Stimulated activated CD4-positive, alpha-beta T cell treated with anti-CD3 and anti-CD28 coated beads, Interleukin-2, amount 100 ng/mL, for 4 hours (primary cell): ENCODE results near the gene NDOR1.
"Not testable (repeated sequence)": the region's sequence is repeated elsewhere in the genome, so short reads cannot be mapped to it uniquely, and the experiment has no call there.

ENCODE experiments used
- DNase-seq: peaks from one replicate; pipeline ENCODE4 v3.0.0-alpha.2; 2020; ENCODE audit warnings: low read depth

NDOR1 gene

GRCh38 chr9:137244486-137245449 lies 39.3 kb downstream of the NDOR1 start:
- no peak for DNase-seq

- no peak for DNase-seq
Observed at GRCh38 chr9:137245450-137246421, 40.2 kb downstream of the NDOR1 start.

- no peak for DNase-seq
Observed at GRCh38 chr9:137247135-137247915, 41.8 kb downstream of the NDOR1 start.

- DNase-seq: no peak
Observed at GRCh38 chr9:137247916-137248175, 42.3 kb downstream of the NDOR1 start.

DNA sequence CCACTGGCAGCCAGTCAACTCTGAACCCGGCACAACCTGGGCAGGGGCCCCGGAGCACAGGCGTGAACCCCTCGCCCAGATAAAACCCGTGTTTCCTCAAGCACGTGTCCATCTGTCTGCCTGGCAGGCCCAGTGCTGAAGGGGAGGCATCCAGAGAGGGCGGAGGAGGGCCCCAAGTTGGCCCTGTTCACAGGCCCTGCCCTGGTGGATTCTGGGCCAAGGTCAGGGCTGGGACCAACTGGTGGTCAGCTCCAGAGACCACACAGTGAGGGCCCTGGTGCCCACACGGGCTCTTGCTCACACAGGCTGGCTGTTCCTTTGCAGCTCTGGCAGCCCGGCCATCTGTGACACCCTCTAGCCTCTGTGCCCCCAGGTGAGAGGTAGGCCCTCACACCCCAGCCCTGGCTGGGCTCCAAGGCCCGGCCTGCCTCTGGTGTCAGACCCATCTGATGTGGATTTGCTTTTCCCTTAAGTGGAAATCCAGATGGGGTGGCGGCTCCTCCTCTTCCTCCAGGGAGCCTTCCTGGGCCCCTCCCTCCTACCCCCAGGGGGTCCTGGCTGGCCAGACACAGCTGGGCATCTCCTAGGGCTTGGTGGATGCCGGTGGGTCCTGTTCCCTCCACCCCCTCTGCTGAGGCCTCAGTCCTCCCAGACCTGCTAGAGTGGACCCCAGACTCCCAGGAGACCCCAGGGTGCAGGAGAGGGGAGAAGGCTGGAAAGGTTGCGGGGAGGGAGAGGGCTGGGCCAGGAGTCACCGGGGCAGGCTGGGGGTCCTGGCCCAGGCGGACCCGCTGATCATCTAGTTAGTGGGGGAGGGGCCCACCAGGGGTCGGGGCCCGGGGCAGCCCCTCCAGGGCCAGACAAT lies 45.1 kb downstream of the NDOR1 start:
- DNase-seq: no peak

- DNase-seq: no peak
Observed at GRCh38 chr9:137251194-137251461, 45.6 kb downstream of the NDOR1 start, which contains the start of gene STPG3. STPG3 (plus strand) TSS chr9:137251286; CDS start chr9:137251287, 1 bp downstream.

GRCh38 chr9:137251490-137252268 lies 46.2 kb downstream of the NDOR1 start:
- DNase-seq: no peak

DNA sequence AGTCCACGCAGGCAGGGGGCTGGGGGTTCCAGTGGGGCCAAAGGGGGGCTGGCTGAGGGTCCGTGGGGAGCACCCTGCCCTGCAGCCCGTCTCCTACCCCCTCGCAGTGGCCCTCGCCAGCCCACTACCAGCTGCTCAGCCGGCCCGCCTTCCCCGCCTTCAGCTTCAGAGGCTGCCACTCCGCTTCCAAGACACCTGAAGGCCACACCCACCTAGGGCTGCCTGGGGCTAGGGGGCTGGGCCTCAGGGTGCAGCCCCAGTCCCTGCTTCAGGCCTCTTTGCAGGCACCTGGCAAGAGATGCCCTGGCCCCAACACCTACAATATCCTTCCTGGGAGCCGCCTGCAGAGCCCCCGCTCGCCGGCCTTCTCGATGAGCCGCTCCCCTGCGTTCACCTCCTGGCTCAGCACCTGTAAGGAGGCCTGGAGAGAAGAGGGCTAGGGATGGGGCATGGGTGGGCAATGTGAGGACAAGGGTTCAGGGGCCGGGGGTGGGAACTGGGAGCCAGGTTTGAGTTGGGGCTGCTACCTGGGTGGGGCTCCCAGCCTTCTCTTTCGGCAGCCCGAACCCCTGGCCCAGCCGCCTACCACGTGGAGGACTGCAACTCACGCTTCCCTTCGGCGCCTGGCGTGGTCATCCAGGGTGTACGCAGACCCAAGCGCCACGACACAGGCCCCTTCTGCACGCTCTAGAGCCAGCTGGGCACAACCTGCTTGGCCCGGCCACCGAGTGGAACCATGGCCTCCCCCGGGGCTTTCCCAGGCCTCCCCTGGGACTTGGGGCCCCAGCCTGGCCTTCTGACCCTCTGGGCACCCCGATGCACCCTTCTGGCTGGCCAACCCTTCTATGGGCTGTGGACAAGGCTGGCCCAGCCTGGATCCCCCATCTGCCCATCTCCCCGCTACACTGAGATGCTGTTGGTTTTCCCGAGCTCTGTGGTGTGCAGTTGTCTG lies 47.3 kb downstream of the NDOR1 start:
- DNase-seq: no peak

DNA sequence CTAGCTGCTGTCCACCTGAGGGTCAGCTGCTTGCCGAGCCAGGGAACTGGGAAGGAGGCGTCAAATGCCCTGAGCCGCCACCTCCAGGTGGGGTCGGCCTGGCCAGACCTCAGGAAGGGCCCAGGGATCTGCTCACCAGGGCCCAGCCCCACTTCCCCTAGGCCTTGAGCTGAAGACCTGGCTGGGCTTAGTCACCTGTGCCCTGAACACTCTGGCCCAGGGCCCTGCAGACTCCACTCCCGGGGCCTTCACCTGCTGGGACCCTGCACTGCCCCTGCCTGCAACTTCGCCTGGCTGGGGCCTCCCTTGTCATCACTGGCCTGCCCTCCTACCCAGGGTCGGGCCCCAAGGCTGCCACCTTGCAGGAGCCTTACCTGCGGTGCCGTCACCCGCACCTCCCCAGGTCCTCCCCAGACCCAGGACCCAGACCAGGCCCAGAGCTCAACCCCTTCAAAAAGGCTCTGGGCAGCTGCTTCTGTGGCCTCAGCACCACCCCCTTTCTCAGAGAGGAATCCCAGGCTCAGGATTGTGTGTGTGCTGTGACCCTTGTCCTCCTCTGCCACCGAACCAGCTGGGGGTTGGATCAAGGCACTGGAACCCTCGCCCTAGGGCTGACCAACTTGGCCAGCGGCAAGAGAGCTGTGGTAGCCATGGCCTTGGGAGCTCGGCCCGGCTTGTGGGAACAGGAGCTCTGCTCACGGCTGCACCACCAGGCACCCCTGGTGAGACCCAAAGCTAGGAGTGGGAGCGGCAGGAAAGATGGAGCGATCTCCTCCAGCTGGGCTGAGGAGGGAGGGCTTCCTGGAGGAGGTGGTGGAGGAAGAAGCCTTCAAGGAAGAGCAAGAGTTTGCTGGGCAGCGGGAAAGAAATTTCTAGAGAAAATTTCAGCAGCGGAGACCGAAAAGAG lies 48.5 kb downstream of the NDOR1 start:
- no peak for DNase-seq

- peak; percentile 93 for DNase-seq
Observed at GRCh38 chr9:137254624-137255447, 49.3 kb downstream of the NDOR1 start, which contains the start of gene NELFB. NELFB (plus strand) TSS chr9:137255327.

DNA sequence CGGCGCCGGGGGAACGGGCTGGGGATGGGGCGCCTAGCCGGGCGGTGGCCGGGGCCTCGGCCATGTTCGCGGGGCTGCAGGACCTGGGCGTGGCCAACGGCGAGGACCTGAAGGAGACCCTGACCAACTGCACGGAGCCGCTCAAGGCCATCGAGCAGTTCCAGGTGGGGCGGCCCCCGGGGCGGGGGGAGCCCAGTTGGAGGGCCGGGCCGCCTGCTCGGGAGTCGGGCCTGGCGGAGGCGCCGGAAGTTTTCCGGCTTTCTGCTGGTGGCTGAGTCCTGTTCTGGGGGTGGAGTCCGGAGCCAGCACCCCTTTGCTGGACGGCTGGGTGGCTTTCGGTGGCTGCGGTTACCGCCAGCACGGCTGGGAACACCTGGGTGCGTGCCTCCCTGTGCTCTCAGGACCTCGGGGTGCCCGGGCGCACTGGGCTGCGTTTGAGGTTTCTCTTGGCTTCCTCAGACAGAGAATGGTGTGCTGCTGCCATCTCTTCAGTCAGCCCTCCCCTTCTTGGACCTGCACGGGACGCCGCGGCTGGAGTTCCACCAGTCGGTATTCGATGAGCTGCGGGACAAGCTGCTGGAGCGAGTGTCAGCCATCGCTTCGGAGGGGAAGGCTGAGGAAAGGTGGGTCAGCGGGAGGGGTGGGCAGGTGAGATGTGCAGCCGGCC lies 50.1 kb downstream of the NDOR1 start:
- DNase-seq: no peak

DNA sequence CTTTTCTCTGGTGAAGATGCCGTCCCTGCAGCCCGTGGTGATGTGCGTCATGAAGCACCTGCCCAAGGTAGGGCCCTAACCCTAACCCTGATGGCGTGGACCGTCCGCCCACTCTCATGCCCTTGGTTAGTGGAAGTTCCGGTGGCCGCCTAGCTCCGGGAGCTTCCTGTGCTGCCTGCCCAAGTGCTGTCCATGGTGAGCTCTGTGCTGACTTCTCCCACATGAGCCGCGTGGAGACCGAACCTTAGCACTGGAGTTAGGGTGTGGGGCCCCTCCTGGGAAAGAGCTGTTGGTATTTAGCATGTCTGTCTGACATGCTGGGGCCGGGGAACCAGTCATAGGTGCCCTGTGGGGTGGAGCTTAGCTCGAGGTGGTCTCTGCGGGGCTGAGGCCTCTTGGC lies 50.9 kb downstream of the NDOR1 start:
- no peak for DNase-seq

DNA sequence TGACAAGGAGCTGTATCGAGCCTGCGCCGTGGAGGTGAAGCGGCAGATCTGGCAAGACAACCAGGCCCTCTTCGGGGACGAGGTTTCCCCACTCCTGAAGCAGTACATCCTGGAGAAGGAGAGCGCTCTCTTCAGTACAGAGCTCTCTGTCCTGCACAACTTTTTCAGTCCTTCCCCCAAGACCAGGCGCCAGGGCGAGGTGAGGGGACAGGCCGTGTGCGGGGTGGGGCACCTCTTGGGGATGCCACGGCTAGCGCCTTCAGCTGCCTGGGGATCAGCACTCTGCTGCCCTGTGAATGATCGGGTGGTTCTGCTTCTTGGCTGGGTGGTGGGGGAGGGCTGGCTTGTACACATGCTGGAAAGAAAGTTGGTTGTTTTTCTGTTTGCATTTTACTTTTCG lies 51.4 kb downstream of the NDOR1 start:
- no peak for DNase-seq

- DNase-seq: not testable (repeated sequence)
Observed at GRCh38 chr9:137262173-137262908, 56.8 kb downstream of the NDOR1 start.

DNA sequence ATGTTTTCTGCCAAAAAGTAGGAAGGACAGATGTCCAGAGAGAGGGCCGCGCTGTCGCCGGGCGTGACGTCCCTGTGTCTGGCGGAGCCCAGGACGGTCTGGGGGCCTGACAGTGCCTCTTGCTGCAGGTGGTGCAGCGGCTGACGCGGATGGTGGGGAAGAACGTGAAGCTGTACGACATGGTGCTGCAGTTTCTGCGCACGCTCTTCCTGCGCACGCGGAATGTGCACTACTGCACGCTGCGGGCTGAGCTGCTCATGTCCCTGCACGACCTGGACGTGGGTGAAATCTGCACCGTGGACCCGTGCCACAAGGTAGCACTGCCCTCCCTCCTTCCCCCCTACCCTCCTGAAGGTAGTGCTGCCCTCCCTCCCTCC lies 57.4 kb downstream of the NDOR1 start:
- no peak for DNase-seq

GRCh38 chr9:137263506-137263905 lies 58.0 kb downstream of the NDOR1 start:
- no peak for DNase-seq
